Peyer's patch (tissue), 4 donors: ENCODE data around the gene TAMM41.

ENCODE experiments used
- CTCF ChIP-seq, 6 experiments: fragments of 450-650 bp in 4 of 6; fragments of 200-600 bp in 2 of 6; sonication (generic) in 1 of 6; IDR thresholded peaks; one replicate each; pipeline ENCODE4 v1.5.1; 2017 to 2019; ENCODE audit warnings: antibody characterized with exemption in 6 of 6, mild to moderate bottlenecking in 3 of 6, moderate library complexity in 1 of 6
- POLR2A ChIP-seq, 2 donors: fragments of 450-650 bp; IDR thresholded peaks; one replicate each; pipeline ENCODE4 v1.5.1; 2017; ENCODE audit warnings: antibody characterized with exemption in 2 of 2, mild to moderate bottlenecking in 2 of 2, moderate library complexity in 2 of 2

GRCh38 chr3:11846281-11847266 is at the start of gene TAMM41:
- peak; percentile 74 to 91 (median 86) for TF ChIP-seq CTCF (IDR thresholded peaks at IDR 0.05)
- TF ChIP-seq POLR2A (IDR thresholded peaks at IDR 0.05): peak; percentile 55 to 71
